ENCODE measurements around the gene CYFIP2.

DNA sequence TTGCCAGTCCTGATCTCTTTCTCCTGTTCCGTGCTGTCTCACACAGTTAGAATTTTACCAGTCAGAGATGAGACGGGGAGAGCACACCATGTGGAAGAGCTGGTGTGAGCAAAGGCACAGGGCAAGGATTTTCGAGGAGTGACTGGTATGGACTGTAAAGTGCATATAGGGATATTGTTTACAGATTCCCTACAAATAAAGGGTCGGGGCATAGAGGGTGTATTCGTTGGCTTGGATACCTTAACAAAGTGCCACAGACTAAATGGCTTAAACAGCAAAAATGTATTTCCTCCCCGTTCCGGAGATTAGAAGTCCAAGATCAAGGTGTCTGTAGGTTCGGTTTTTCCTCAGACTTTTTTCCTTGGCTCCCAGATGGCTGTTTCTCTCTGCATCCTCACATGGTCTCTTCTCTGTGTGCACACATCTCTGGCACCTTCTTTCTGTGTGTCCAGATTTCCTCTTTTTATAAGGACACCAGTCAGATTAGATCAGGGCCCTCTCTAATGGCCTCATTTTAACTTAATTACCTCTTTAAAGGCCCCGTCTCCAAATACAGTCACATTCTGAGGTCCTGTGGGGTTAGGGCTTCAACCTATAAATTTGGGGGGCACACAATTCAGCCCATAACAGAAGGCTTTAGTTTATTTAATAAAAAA lies 23.4 kb downstream of the CYFIP2 start:
- TF ChIP-seq CTCF (IDR thresholded peaks at IDR 0.05; ENCODE audit: poor library complexity, severe bottlenecking) (no peak), POLR2AphosphoS5 (IDR thresholded peaks at IDR 0.05) (no peak), EZH2 (IDR thresholded peaks at IDR 0.05; ENCODE audit: borderline replicate concordance, insufficient read depth, low read length, poor library complexity, severe bottlenecking) (no peak), TAF1 (IDR thresholded peaks at IDR 0.05; ENCODE audit: low read depth) (no peak), RAD21 (conservative IDR thresholded peaks at IDR 0.05) (no peak), EP300 (conservative IDR thresholded peaks at IDR 0.05; ENCODE audit: poor library complexity, severe bottlenecking) (no peak), REST (IDR thresholded peaks at IDR 0.05; ENCODE audit: borderline replicate concordance) (no peak)
